Measurements from ENCODE around the gene BPIFB4.

The BPIFB4 gene

GRCh38 chr20:33061658-33062028, 17.8 kb upstream of the BPIFB4 start:
- DNase-seq (ENCODE audit: low read depth in 2 of 2) = no peak

GRCh38 chr20:33062105-33062824, 17.2 kb upstream of the BPIFB4 start:
- no peak for DNase-seq (ENCODE audit: low read depth in 2 of 2)

GRCh38 chr20:33062825-33063149, 16.7 kb upstream of the BPIFB4 start:
- DNase-seq (ENCODE audit: low read depth in 2 of 2) = no peak

GRCh38 chr20:33063271-33063670, 16.2 kb upstream of the BPIFB4 start:
- no peak for DNase-seq (ENCODE audit: low read depth in 2 of 2)

GRCh38 chr20:33064572-33065287, 14.7 kb upstream of the BPIFB4 start:
- no peak for DNase-seq (ENCODE audit: low read depth in 2 of 2)

GRCh38 chr20:33065785-33066184, 13.7 kb upstream of the BPIFB4 start:
- DNase-seq (ENCODE audit: low read depth in 2 of 2) = no peak

- no peak for DNase-seq (ENCODE audit: low read depth in 2 of 2)
Observed at GRCh38 chr20:33067806-33068205, 11.6 kb upstream of the BPIFB4 start.

GRCh38 chr20:33068251-33068939, 11.0 kb upstream of the BPIFB4 start:
- no peak for DNase-seq (ENCODE audit: low read depth in 2 of 2)

GRCh38 chr20:33069673-33070072, 9.8 kb upstream of the BPIFB4 start:
- DNase-seq (ENCODE audit: low read depth in 2 of 2) = no peak

- DNase-seq (ENCODE audit: low read depth in 2 of 2) = no peak
Observed at GRCh38 chr20:33070111-33071053, 9.1 kb upstream of the BPIFB4 start.

GRCh38 chr20:33071198-33071597, 8.2 kb upstream of the BPIFB4 start:
- no peak for DNase-seq (ENCODE audit: low read depth in 2 of 2)

GRCh38 chr20:33072362-33072761, 7.1 kb upstream of the BPIFB4 start:
- no peak for DNase-seq (ENCODE audit: low read depth in 2 of 2)

- DNase-seq (ENCODE audit: low read depth in 2 of 2) = no peak
Observed at GRCh38 chr20:33072813-33073212, 6.6 kb upstream of the BPIFB4 start.

- no peak for DNase-seq (ENCODE audit: low read depth in 2 of 2)
Observed at GRCh38 chr20:33074675-33075074, 4.8 kb upstream of the BPIFB4 start.

GRCh38 chr20:33075281-33075680, 4.2 kb upstream of the BPIFB4 start:
- DNase-seq (ENCODE audit: low read depth in 2 of 2) = no peak

- no peak for DNase-seq (ENCODE audit: low read depth in 2 of 2)
Observed at GRCh38 chr20:33076662-33077372, 2.6 kb upstream of the BPIFB4 start.

GRCh38 chr20:33081411-33082154, 2.1 kb downstream of the BPIFB4 start:
- no peak for DNase-seq (ENCODE audit: low read depth in 2 of 2)

- DNase-seq (ENCODE audit: low read depth in 2 of 2) = no peak
Observed at GRCh38 chr20:33082546-33082945, 3.1 kb downstream of the BPIFB4 start.

GRCh38 chr20:33083544-33084340, 4.3 kb downstream of the BPIFB4 start:
- DNase-seq (ENCODE audit: low read depth in 2 of 2) = no peak

GRCh38 chr20:33084722-33085121, 5.3 kb downstream of the BPIFB4 start:
- DNase-seq (ENCODE audit: low read depth in 2 of 2) = no peak
